BLaER1 treated with 17β-estradiol and CSF1 and Interleukin-3, amounts not matched to agents 10 nM and 100 nM (cell line): ENCODE measurements around the gene OR4E1.

Source experiments
- H3K27ac ChIP-seq, 11 experiments: shearing (Covaris generic); formaldehyde crosslinking; 2 replicates each; pipeline ENCODE4 v1.8.1; 2022
- H3K27me3 ChIP-seq, 11 experiments: shearing (Covaris generic); formaldehyde crosslinking; 2 replicates each; pipeline ENCODE4 v1.8.1; 2022
- H3K36me3 ChIP-seq, 11 experiments: shearing (Covaris generic); formaldehyde crosslinking; 2 replicates each; pipeline ENCODE4 v1.8.1; 2022
- H3K4me1 ChIP-seq, 10 experiments: shearing (Covaris generic); formaldehyde crosslinking; 2 replicates each; pipeline ENCODE4 v1.8.1; 2022
- H3K4me2 ChIP-seq, 11 experiments: shearing (Covaris generic); formaldehyde crosslinking; 2 replicates each; pipeline ENCODE4 v1.8.1; 2022
- H3K4me3 ChIP-seq, 10 experiments: shearing (Covaris generic); formaldehyde crosslinking; 2 replicates each; pipeline ENCODE4 v1.8.1; 2022
- H3K9ac ChIP-seq, 11 experiments: shearing (Covaris generic); formaldehyde crosslinking; 2 replicates each; pipeline ENCODE4 v1.8.1; 2022
- H3K9me3 ChIP-seq, 11 experiments: shearing (Covaris generic); formaldehyde crosslinking; replicated peaks in 1 of 11; 2 replicates each; pipeline ENCODE4 v1.8.1; 2022
- H4K20me1 ChIP-seq, 11 experiments: shearing (Covaris generic); formaldehyde crosslinking; 2 replicates each; pipeline ENCODE4 v1.8.1; 2022
- Cebpa-rat ChIP-seq, 11 experiments: shearing (Covaris generic); IDR thresholded peaks; 2 replicates each; pipeline ENCODE4 v1.8.1; 2022

OR4E1 gene

DNA sequence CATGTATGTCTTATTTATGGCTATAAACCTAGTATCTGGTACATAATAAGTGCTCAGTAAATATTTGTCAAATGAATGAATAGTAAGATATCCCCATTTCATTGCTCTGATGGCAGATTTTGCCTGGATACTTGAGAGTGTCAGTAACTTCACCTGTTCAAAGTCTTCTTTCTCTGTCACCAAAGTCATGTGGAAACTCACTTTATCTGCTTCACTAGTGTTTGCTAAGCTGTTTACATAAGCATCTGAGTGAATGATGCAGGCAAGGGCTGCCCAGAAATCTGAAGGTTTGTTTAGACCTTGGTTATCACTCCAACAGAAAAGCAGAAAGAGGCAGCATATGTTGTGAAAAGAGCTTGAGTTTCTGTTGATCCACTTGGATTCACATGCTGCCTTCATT, 4.3 kb downstream of the OR4E1 start:
- H3K27ac ChIP-seq: no peak overlapping the region
- H3K4me1 ChIP-seq: no peaks in the 10 kb centered on the region
- H3K9ac ChIP-seq: no peak overlapping the region
- no peaks in the 10 kb centered on the region for H4K20me1 ChIP-seq
- no peak overlapping the region for H3K4me2 ChIP-seq
- no peak for TF ChIP-seq Cebpa-rat (IDR thresholded peaks at IDR 0.05)
- no peak overlapping the region for H3K4me3 ChIP-seq
- H3K27me3 ChIP-seq: no peaks in the 10 kb centered on the region
- H3K9me3 ChIP-seq: peaks cover 0 to 10% (median 4%) of the 10 kb centered on the region in 11 experiments; a peak in 11 of 22 replicates
- no peaks in the 10 kb centered on the region for H3K36me3 ChIP-seq

DNA sequence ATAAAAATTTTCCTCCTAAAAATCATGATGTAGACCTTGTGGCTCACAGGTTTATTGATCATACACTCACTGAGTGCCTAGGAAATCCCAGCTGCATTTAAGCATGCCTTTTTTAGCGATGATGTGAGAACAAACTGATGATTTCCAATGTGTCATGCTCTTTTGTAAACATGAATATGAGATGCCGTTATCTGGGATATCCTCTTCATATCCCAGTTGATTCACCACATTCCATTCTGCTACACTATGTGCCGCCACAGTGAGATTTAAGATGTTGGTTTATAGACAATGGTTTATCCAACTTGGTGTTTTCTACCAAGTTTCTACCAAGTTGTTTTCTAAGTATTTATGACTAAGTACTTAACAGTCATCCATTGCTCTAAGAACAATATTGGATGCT, 5.2 kb downstream of the OR4E1 start:
- H3K27ac ChIP-seq: no peak overlapping the region
- H3K4me1 ChIP-seq: no peaks in the 10 kb centered on the region
- H3K4me2 ChIP-seq: no peak overlapping the region
- no peak overlapping the region for H3K4me3 ChIP-seq
- H4K20me1 ChIP-seq: no peaks in the 10 kb centered on the region
- no peaks in the 10 kb centered on the region for H3K36me3 ChIP-seq
- H3K27me3 ChIP-seq: no peaks in the 10 kb centered on the region
- peaks cover 0 to 14% (median 12%) of the 10 kb centered on the region in 11 experiments; a peak in 12 of 22 replicates for H3K9me3 ChIP-seq
- no peak overlapping the region for H3K9ac ChIP-seq
- no peak for TF ChIP-seq Cebpa-rat (IDR thresholded peaks at IDR 0.05)

DNA sequence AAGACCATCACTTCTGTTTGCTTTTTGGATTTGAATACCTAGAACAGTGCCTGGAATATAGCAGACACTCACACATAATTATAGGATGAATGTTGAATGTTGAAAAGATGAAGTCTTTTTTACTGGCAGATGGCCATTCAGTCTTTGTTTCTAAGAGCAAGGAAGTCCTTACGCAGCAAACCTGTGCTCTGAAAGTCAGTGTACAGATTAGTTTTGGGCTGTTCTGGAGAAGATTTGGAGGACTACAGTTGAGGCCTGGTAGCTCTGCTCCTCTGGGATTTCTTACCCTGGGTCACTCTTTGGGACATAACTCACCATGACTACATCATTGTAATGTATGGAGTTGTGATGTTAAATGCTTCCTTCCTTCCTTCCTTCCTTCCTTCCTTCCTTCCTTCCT, 16.6 kb downstream of the OR4E1 start:
- Histone ChIP-seq H3K4me3 (no peak overlapping the region), H3K27me3 (no peaks in the 10 kb centered on the region), H3K4me2 (no peak overlapping the region), H4K20me1 (no peaks in the 10 kb centered on the region), H3K4me1 (peaks cover 0 to 7% (median 6%) of the 10 kb centered on the region in 10 experiments; a peak in 13 of 20 replicates), H3K27ac (no peak overlapping the region), H3K9ac (no peak overlapping the region), H3K9me3 (no peaks in the 10 kb centered on the region; a peak in 2 of 22 replicates), H3K36me3 (no peaks in the 10 kb centered on the region)
- no peak for TF ChIP-seq Cebpa-rat (IDR thresholded peaks at IDR 0.05)

DNA sequence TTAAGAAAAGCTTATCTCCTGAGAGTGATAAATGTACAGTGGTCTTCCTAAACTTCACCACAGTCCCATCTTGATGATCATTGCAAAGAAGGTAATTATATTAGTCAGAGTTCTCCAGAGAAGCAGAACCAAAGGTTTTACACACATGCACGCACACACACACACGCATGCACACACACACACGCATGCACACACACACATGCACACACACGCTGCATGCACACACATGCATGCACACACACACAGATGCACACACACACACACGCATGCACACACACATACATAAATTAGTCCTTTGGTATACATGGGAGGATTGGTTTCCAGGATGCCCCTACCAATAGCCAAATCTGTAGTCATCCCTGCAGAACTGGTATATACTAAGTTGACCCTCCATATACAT, 19.4 kb downstream of the OR4E1 start:
- no peak overlapping the region for H3K4me2 ChIP-seq
- no peak overlapping the region for H3K27ac ChIP-seq
- H3K4me1 ChIP-seq: peaks cover 0 to 7% (median 6%) of the 10 kb centered on the region in 10 experiments; a peak in 13 of 20 replicates
- H3K4me3 ChIP-seq: no peak overlapping the region
- TF ChIP-seq Cebpa-rat (IDR thresholded peaks at IDR 0.05): no peak
- no peaks in the 10 kb centered on the region for H3K36me3 ChIP-seq
- H3K9ac ChIP-seq: no peak overlapping the region
- H3K9me3 ChIP-seq: no peaks in the 10 kb centered on the region; a peak in 2 of 22 replicates
- no peaks in the 10 kb centered on the region for H3K27me3 ChIP-seq
- H4K20me1 ChIP-seq: no peaks in the 10 kb centered on the region

DNA sequence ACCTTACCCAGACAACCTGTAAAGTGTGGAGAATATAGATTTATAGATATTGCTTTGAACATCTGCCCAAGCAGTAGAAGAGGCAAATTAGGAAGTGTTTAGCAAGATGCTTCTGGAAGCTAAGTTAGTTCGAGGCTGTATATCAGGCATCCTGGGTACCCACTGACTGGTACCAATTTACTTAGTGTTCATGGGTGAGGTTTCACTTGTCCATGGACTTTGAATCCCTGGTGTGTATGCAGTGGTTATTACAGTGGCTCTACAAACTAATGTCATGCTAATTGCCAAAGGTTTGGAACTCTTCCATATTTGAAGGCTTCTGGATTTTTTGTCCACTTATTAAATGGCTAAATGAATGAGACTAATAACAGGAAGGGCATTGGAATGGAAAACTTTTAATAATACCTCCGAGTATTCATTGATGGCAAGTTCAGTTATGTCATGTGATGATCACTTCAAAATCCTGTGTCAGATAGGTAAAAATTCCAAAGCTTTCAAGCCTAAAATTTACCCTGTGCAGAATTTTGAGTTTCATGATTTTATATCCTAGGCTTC, 20.2 kb downstream of the OR4E1 start, which contains the start of gene OR4E2:
TSS of gene OR4E2 (plus strand) at position 505 of the 555 bp plus-strand sequence. CDS start 11,248 bp downstream, outside the sequence.
- Histone ChIP-seq H3K9me3 (peaks cover 0 to 5% (median 0%) of the 10 kb centered on the region in 11 experiments; a peak in 3 of 22 replicates), H3K4me2 (peak within 1 kb of the TSS in 2 of 11 experiments; percentile 36 to 39; a peak in 2 of 22 replicates), H3K9ac (no peak within 1 kb of the TSS), H3K4me3 (no peak within 1 kb of the TSS), H3K27ac (no peak within 1 kb of the TSS), H3K4me1 (peaks cover 0 to 7% (median 6%) of the 10 kb centered on the region in 10 experiments; a peak in 13 of 20 replicates), H3K27me3 (no peaks in the 10 kb centered on the region), H4K20me1 (no peaks in the 10 kb centered on the region), H3K36me3 (no peaks in the 10 kb centered on the region)
- no peak for TF ChIP-seq Cebpa-rat (IDR thresholded peaks at IDR 0.05)

DNA sequence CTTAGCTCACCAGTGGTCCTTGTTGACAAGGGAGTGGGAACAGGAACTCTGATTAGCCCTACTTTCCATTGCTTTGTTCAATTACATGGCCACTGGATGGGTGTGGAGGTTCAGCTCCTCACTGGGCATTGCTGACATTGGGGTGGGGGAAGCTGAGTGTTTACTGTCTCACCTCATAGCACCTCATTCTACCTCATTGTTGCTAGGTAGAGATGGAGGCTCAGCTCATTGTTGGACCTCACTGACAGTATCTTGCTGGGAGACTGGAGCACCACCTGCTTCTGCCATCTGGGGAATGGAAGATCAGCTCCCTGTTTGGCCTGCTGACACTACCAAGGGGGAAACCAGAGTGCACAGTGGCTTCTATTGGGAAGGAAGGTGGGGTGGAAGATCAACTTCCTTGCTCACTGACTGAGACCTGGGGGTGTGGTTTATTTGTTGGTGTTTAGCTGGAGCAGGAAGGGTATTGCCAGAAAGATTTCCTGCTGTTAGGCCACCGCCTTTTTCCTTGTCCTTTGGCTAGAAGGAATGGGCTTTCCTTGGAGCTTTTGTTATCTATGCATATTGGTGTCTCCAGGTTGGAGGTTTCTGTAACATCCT, 21.3 kb downstream of the OR4E1 start:
- Histone ChIP-seq H3K4me2 (peak overlapping the region in 9 of 11 experiments; percentile 0 to 42 (median 32); a peak in 14 of 22 replicates), H3K4me3 (no peak overlapping the region), H3K9me3 (peaks cover 0 to 6% (median 0%) of the 10 kb centered on the region in 11 experiments; a peak in 3 of 22 replicates), H4K20me1 (no peaks in the 10 kb centered on the region), H3K27ac (no peak overlapping the region), H3K36me3 (no peaks in the 10 kb centered on the region), H3K4me1 (peaks cover 0 to 7% (median 6%) of the 10 kb centered on the region in 10 experiments; a peak in 13 of 20 replicates), H3K9ac (no peak overlapping the region), H3K27me3 (no peaks in the 10 kb centered on the region)
- no peak for TF ChIP-seq Cebpa-rat (IDR thresholded peaks at IDR 0.05)

DNA sequence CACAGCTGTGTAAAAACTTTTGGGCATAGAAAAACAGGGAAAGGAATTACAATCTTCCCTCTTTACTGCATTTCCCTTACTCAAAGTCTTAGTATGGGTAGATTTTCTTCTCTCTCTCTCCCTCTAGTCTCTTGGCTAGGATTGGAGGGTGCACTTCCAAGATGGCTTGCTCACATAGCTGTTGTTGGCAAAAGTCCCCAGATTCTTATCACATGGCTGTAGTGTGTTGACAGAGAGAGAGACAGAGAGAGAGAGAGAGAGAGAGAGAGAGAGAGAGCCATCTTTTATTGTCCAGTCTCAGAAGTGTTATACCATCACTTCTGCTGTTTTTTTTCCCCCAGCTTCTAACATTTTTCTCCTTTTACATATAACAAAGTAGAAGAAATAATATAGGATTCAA, 26.2 kb downstream of the OR4E1 start:
- peaks cover 0 to 5% (median 4%) of the 10 kb centered on the region in 10 experiments; a peak in 13 of 20 replicates for H3K4me1 ChIP-seq
- no peaks in the 10 kb centered on the region for H3K36me3 ChIP-seq
- H3K4me3 ChIP-seq: no peak overlapping the region
- no peak overlapping the region for H3K9ac ChIP-seq
- TF ChIP-seq Cebpa-rat (IDR thresholded peaks at IDR 0.05): no peak
- no peak overlapping the region for H3K27ac ChIP-seq
- no peaks in the 10 kb centered on the region for H4K20me1 ChIP-seq
- H3K27me3 ChIP-seq: no peaks in the 10 kb centered on the region
- H3K9me3 ChIP-seq: peaks cover 0 to 6% (median 0%) of the 10 kb centered on the region in 11 experiments; a peak in 1 of 22 replicates
- H3K4me2 ChIP-seq: no peak overlapping the region

DNA sequence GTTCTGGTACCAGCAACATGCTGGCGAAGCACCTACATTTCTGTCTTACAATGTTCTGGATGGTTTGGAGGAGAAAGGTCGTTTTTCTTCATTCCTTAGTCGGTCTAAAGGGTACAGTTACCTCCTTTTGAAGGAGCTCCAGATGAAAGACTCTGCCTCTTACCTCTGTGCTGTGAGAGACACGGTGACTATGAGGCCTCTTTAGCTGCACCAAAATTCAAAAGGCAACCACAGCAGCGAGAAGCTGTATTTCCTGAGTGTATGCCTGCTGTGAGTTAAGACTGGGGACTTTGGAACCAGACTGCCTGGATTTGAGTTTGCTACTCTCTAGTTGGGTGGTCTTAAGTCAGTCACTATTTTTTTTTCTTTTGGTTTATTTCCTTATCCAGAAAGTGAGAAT, 30.2 kb downstream of the OR4E1 start:
- no peaks in the 10 kb centered on the region for H3K27me3 ChIP-seq
- H3K4me1 ChIP-seq: no peaks in the 10 kb centered on the region
- no peak overlapping the region for H3K4me3 ChIP-seq
- H4K20me1 ChIP-seq: no peaks in the 10 kb centered on the region
- H3K4me2 ChIP-seq: no peak overlapping the region
- H3K9ac ChIP-seq: no peak overlapping the region
- TF ChIP-seq Cebpa-rat (IDR thresholded peaks at IDR 0.05): no peak
- H3K36me3 ChIP-seq: no peaks in the 10 kb centered on the region
- H3K9me3 ChIP-seq: peaks cover 0 to under 1% (median 0%) of the 10 kb centered on the region in 11 experiments; a peak in 1 of 22 replicates
- H3K27ac ChIP-seq: no peak overlapping the region

DNA sequence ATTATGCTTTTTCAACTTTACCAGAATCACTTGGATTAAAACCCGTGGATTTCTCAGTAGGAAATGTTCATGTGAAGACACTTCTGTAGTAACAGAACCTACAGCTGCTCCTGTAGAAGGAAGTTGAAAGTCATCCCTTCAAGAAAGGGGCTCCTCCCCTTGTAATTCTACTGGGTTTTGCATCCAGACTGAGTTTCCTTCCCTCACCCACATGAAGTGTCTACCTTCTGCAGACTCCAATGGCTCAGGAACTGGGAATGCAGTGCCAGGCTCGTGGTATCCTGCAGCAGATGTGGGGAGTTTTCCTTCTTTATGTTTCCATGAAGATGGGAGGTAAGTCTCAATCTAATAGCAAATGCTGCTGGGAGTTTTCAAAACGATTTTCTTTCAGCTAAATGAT, 30.9 kb downstream of the OR4E1 start:
- no peaks in the 10 kb centered on the region for H3K27me3 ChIP-seq
- no peak overlapping the region for H3K9ac ChIP-seq
- H3K36me3 ChIP-seq: no peaks in the 10 kb centered on the region
- no peak for TF ChIP-seq Cebpa-rat (IDR thresholded peaks at IDR 0.05)
- no peak overlapping the region for H3K4me3 ChIP-seq
- no peak overlapping the region for H3K27ac ChIP-seq
- H3K4me1 ChIP-seq: no peaks in the 10 kb centered on the region
- no peak overlapping the region for H3K4me2 ChIP-seq
- no peaks in the 10 kb centered on the region for H3K9me3 ChIP-seq
- H4K20me1 ChIP-seq: no peaks in the 10 kb centered on the region
